WTC11 (cell line): ENCODE results near the gene FBXO24. TPM values are rescaled to one million over a fixed set of nuclear protein-coding genes. Genes with fewer than 3 reads are reported as not detected.
A peak's percentile ranks its signal among the peaks of the same experiment; 100 is the strongest.
"Not testable (repeated sequence)": the region's sequence is repeated elsewhere in the genome, so short reads cannot be mapped to it uniquely, and the experiment has no call there.

Source experiments
- ATAC-seq: fragments of 200-7000 bp; cut with Tn5 transposase; 2 replicates; pipeline ENCODE4 v1.10.0; 2021; ENCODE audit warnings: mild to moderate bottlenecking, moderate library complexity
- CTCF ChIA-PET: fragments of 300-600 bp; sonication (Branson Sonifier 250); formaldehyde crosslinking; loops from one replicate; lab custom pipeline; 2021; ENCODE audit warnings: antibody characterized with exemption; lab: Charles Lee
- POLR2A ChIA-PET: fragments of 350-600 bp; sonication (Branson Sonifier 250); formaldehyde crosslinking; loops from one replicate; lab custom pipeline; 2021; ENCODE audit warnings: antibody characterized with exemption; lab: Charles Lee
- DNase-seq: peaks from one replicate; pipeline ENCODE4 v3.0.0; 2021; ENCODE audit warnings: low spot score
- H3K27ac Mint-ChIP-seq: 2 replicates; pipeline ENCODE4 v1.8.0; 2021; ENCODE audit warnings: mixed read lengths
- H3K27me3 Mint-ChIP-seq: 2 replicates; pipeline ENCODE4 v1.8.0; 2021; ENCODE audit warnings: low read depth, mild to moderate bottlenecking, moderate library complexity, mixed read lengths
- H3K36me3 Mint-ChIP-seq: 2 replicates; pipeline ENCODE4 v1.8.0; 2021; ENCODE audit warnings: mixed read lengths
- H3K4me1 Mint-ChIP-seq: 2 replicates; pipeline ENCODE4 v1.8.0; 2022; ENCODE audit warnings: mixed read lengths
- H3K4me3 Mint-ChIP-seq: 2 replicates; pipeline ENCODE4 v1.8.0; 2021; ENCODE audit warnings: mild to moderate bottlenecking, moderate library complexity, mixed read lengths
- H3K9me3 Mint-ChIP-seq: 2 replicates; pipeline ENCODE4 v1.8.0; 2021; ENCODE audit warnings: mixed read lengths
- ESRRA ChIP-seq: sonication (generic); formaldehyde crosslinking; IDR thresholded peaks from 2 replicates; pipeline ENCODE4 v1.8.1; 2022; ENCODE audit warnings: mild to moderate bottlenecking, missing genetic modification reagents, borderline replicate concordance
- JAZF1 ChIP-seq: fragments of 250-450 bp; sonication (Bioruptor Pico); IDR thresholded peaks from 2 replicates; pipeline ENCODE4 v1.9.0; 2021; ENCODE audit warnings: moderate library complexity, mild to moderate bottlenecking, inconsistent platforms
- NFYB ChIP-seq: sonication (generic); formaldehyde crosslinking; conservative IDR thresholded peaks from 2 replicates; pipeline ENCODE4 v1.8.0; 2022; ENCODE audit warnings: low read depth, missing genetic modification reagents
- NR3C1 ChIP-seq: sonication (generic); formaldehyde crosslinking; conservative IDR thresholded peaks from 2 replicates; pipeline ENCODE4 v1.8.1; 2023; ENCODE audit warnings: low read depth, mild to moderate bottlenecking, missing genetic modification reagents
- OVOL2 ChIP-seq: fragments of 250-450 bp; sonication (Bioruptor Pico); IDR thresholded peaks from 2 replicates; pipeline ENCODE4 v1.9.0; 2021; ENCODE audit warnings: mild to moderate bottlenecking, borderline replicate concordance
- RORB ChIP-seq: fragments of 250-450 bp; sonication (Bioruptor Pico); IDR thresholded peaks from 2 replicates; pipeline ENCODE4 v1.9.0; 2021; ENCODE audit warnings: mild to moderate bottlenecking
- SOX15 ChIP-seq: fragments of 250-450 bp; sonication (Bioruptor Pico); IDR thresholded peaks from 2 replicates; pipeline ENCODE4 v1.9.0; 2021; ENCODE audit warnings: mild to moderate bottlenecking
- TEAD1 ChIP-seq: sonication (generic); formaldehyde crosslinking; IDR thresholded peaks from 2 replicates; pipeline ENCODE4 v1.8.0; 2022; ENCODE audit warnings: mild to moderate bottlenecking, missing genetic modification reagents
- ZNF317 ChIP-seq: sonication (generic); formaldehyde crosslinking; IDR thresholded peaks from 2 replicates; pipeline ENCODE4 v1.8.1; 2023; ENCODE audit warnings: low read depth, mild to moderate bottlenecking, moderate library complexity, missing genetic modification reagents, borderline replicate concordance
- ZNF396 ChIP-seq: fragments of 250-450 bp; sonication (Bioruptor Pico); IDR thresholded peaks from 2 replicates; pipeline ENCODE4 v1.8.0; 2021; ENCODE audit warnings: mild to moderate bottlenecking, moderate library complexity, borderline replicate concordance
- ZNF423 ChIP-seq: fragments of 250-450 bp; sonication (Bioruptor Pico); IDR thresholded peaks from 2 replicates; pipeline ENCODE4 v2.1.2; 2022; ENCODE audit warnings: mild to moderate bottlenecking, moderate library complexity
- total RNA-seq: library from RNA; stranded (reverse); gene quantifications from 3 replicates; pipeline ENCODE4 v1.2.3, GENCODE V29; 2021
- TF ChIP-seq, protein P1 (sequence below): fragments of 250-450 bp; sonication (Bioruptor Pico); IDR thresholded peaks from 2 replicates; pipeline ENCODE4 v1.9.0; 2021; ENCODE audit warnings: mild to moderate bottlenecking, borderline replicate concordance
- TF ChIP-seq, protein P2 (sequence below): fragments of 250-450 bp; sonication (Bioruptor Pico); IDR thresholded peaks from 2 replicates; pipeline ENCODE4 v1.9.0; 2021; ENCODE audit warnings: moderate library complexity, mild to moderate bottlenecking, inconsistent platforms, borderline replicate concordance
- TF ChIP-seq, protein P3 (sequence below): sonication (generic); formaldehyde crosslinking; IDR thresholded peaks from 2 replicates; pipeline ENCODE4 v1.8.1; 2023; ENCODE audit warnings: mild to moderate bottlenecking, moderate library complexity, missing genetic modification reagents
- TF ChIP-seq, protein P4 (sequence below): sonication (generic); formaldehyde crosslinking; IDR thresholded peaks from 2 replicates; pipeline ENCODE4 v1.8.1; 2022; ENCODE audit warnings: low read depth, mild to moderate bottlenecking, moderate library complexity, missing genetic modification reagents, borderline replicate concordance
- TF ChIP-seq, protein P5 (sequence below): sonication (generic); formaldehyde crosslinking; IDR thresholded peaks from 2 replicates; pipeline ENCODE4 v1.8.0; 2023; ENCODE audit warnings: missing genetic modification reagents, mild to moderate bottlenecking, borderline replicate concordance
- TF ChIP-seq, protein P6 (sequence below): sonication (generic); formaldehyde crosslinking; IDR thresholded peaks from 2 replicates; pipeline ENCODE4 v1.8.1; 2023; ENCODE audit warnings: mild to moderate bottlenecking, missing genetic modification reagents

FBXO24 gene
- total RNA-seq, 1 experiment from 2014 or later: 0.70 TPM

DNA sequence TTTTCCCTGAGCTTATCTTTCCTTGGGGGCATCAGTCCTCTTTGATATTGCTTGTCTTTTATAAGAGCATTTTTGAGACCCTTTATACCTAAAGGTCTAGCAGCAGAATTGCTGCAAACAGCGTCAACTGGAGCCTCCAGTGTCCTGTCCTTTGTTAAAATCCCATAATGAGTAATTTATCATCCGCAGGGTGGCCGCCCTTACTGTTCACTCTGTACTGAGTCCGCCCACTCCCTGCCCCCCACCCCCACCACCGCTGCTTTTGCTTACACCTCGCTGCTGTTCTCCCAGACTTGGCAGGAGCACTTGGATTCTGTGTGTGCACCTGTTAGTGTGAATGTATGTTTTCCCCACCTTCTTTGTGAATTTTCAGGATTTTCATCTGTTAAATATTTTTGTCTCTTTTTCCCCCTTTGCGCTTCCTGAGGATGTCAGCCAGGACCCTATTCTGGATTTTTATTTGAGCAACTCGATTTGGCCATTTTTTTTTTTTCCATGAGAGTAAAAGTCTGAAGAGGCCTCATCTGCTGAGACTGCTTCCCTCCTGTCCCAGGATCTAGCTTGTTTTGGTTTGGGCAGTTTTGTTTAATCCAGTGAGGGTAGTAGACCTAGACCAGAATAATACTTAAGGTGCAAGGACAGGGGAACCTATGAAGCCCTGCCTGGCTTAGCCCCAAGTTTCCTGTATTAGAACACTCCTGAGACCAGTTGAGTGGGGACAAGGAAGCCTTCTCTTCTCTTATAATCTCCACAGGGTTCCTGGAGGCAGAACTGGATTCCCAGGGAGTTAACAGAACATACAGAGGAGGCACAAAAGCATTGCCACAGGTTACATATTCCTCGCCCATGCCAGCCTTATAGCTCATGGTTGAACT, 39.0 kb upstream of the FBXO24 start (continued):
- TF ChIP-seq, protein P1, sequence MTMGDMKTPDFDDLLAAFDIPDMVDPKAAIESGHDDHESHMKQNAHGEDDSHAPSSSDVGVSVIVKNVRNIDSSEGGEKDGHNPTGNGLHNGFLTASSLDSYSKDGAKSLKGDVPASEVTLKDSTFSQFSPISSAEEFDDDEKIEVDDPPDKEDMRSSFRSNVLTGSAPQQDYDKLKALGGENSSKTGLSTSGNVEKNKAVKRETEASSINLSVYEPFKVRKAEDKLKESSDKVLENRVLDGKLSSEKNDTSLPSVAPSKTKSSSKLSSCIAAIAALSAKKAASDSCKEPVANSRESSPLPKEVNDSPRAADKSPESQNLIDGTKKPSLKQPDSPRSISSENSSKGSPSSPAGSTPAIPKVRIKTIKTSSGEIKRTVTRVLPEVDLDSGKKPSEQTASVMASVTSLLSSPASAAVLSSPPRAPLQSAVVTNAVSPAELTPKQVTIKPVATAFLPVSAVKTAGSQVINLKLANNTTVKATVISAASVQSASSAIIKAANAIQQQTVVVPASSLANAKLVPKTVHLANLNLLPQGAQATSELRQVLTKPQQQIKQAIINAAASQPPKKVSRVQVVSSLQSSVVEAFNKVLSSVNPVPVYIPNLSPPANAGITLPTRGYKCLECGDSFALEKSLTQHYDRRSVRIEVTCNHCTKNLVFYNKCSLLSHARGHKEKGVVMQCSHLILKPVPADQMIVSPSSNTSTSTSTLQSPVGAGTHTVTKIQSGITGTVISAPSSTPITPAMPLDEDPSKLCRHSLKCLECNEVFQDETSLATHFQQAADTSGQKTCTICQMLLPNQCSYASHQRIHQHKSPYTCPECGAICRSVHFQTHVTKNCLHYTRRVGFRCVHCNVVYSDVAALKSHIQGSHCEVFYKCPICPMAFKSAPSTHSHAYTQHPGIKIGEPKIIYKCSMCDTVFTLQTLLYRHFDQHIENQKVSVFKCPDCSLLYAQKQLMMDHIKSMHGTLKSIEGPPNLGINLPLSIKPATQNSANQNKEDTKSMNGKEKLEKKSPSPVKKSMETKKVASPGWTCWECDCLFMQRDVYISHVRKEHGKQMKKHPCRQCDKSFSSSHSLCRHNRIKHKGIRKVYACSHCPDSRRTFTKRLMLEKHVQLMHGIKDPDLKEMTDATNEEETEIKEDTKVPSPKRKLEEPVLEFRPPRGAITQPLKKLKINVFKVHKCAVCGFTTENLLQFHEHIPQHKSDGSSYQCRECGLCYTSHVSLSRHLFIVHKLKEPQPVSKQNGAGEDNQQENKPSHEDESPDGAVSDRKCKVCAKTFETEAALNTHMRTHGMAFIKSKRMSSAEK (CRISPR knock-in tag): no peak
- TF ChIP-seq JAZF1 (CRISPR knock-in tag): no peak
- TF ChIP-seq ZNF423 (CRISPR knock-in tag): no peak
- TF ChIP-seq, protein P2, sequence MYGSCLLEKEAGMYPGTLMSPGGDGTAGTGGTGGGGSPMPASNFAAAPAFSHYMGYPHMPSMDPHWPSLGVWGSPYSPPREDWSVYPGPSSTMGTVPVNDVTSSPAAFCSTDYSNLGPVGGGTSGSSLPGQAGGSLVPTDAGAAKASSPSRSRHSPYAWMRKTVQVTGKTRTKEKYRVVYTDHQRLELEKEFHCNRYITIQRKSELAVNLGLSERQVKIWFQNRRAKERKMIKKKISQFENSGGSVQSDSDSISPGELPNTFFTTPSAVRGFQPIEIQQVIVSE (CRISPR knock-in tag): no peak
- no peak for TF ChIP-seq SOX15 (CRISPR knock-in tag)
- TF ChIP-seq TEAD1 (CRISPR knock-in tag): no peak
- no peak for TF ChIP-seq OVOL2
- no peak for TF ChIP-seq NFYB (CRISPR knock-in tag)
- TF ChIP-seq, protein P3, sequence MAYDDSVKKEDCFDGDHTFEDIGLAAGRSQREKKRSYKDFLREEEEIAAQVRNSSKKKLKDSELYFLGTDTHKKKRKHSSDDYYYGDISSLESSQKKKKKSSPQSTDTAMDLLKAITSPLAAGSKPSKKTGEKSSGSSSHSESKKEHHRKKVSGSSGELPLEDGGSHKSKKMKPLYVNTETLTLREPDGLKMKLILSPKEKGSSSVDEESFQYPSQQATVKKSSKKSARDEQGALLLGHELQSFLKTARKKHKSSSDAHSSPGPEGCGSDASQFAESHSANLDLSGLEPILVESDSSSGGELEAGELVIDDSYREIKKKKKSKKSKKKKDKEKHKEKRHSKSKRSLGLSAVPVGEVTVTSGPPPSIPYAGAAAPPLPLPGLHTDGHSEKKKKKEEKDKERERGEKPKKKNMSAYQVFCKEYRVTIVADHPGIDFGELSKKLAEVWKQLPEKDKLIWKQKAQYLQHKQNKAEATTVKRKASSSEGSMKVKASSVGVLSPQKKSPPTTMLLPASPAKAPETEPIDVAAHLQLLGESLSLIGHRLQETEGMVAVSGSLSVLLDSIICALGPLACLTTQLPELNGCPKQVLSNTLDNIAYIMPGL (CRISPR knock-in tag): no peak
- no peak for TF ChIP-seq ZNF317 (CRISPR knock-in tag)
- TF ChIP-seq, protein P4, sequence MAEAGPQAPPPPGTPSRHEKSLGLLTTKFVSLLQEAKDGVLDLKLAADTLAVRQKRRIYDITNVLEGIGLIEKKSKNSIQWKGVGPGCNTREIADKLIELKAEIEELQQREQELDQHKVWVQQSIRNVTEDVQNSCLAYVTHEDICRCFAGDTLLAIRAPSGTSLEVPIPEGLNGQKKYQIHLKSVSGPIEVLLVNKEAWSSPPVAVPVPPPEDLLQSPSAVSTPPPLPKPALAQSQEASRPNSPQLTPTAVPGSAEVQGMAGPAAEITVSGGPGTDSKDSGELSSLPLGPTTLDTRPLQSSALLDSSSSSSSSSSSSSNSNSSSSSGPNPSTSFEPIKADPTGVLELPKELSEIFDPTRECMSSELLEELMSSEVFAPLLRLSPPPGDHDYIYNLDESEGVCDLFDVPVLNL (CRISPR knock-in tag): no peak
- TF ChIP-seq ZNF396 (CRISPR knock-in tag): no peak
- TF ChIP-seq ESRRA (CRISPR knock-in tag): no peak
- TF ChIP-seq, all 79 proteins: peak for 0

DNA sequence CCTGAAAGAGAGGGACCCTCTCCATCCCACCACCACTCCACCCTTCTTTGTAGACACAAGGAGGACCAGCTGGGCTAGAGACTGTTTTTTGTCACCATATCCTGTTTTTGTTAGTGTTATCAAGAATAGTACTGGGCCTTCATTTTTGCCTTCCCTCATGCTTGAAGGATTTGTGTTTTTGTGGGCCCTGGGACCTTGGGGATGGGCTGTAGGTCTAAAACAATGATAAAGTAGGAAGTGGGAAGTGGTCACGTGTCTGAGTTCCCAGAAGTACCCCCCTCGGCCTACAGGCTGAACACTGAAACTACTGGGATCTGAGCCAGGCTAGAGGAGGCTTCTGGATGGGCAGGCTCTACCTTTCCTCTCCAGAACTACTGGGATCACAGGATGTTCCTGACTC, 38.3 kb upstream of the FBXO24 start:
- peaks cover 45% of the 10 kb centered on the region for H3K4me1 Mint-ChIP-seq
- TF ChIP-seq, protein P5, sequence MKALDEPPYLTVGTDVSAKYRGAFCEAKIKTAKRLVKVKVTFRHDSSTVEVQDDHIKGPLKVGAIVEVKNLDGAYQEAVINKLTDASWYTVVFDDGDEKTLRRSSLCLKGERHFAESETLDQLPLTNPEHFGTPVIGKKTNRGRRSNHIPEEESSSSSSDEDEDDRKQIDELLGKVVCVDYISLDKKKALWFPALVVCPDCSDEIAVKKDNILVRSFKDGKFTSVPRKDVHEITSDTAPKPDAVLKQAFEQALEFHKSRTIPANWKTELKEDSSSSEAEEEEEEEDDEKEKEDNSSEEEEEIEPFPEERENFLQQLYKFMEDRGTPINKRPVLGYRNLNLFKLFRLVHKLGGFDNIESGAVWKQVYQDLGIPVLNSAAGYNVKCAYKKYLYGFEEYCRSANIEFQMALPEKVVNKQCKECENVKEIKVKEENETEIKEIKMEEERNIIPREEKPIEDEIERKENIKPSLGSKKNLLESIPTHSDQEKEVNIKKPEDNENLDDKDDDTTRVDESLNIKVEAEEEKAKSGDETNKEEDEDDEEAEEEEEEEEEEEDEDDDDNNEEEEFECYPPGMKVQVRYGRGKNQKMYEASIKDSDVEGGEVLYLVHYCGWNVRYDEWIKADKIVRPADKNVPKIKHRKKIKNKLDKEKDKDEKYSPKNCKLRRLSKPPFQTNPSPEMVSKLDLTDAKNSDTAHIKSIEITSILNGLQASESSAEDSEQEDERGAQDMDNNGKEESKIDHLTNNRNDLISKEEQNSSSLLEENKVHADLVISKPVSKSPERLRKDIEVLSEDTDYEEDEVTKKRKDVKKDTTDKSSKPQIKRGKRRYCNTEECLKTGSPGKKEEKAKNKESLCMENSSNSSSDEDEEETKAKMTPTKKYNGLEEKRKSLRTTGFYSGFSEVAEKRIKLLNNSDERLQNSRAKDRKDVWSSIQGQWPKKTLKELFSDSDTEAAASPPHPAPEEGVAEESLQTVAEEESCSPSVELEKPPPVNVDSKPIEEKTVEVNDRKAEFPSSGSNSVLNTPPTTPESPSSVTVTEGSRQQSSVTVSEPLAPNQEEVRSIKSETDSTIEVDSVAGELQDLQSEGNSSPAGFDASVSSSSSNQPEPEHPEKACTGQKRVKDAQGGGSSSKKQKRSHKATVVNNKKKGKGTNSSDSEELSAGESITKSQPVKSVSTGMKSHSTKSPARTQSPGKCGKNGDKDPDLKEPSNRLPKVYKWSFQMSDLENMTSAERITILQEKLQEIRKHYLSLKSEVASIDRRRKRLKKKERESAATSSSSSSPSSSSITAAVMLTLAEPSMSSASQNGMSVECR (CRISPR knock-in tag): no peak
- no peak for TF ChIP-seq NR3C1 (CRISPR knock-in tag)
- TF ChIP-seq, protein P6, sequence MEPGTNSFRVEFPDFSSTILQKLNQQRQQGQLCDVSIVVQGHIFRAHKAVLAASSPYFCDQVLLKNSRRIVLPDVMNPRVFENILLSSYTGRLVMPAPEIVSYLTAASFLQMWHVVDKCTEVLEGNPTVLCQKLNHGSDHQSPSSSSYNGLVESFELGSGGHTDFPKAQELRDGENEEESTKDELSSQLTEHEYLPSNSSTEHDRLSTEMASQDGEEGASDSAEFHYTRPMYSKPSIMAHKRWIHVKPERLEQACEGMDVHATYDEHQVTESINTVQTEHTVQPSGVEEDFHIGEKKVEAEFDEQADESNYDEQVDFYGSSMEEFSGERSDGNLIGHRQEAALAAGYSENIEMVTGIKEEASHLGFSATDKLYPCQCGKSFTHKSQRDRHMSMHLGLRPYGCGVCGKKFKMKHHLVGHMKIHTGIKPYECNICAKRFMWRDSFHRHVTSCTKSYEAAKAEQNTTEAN (CRISPR knock-in tag): no peak
- TF ChIP-seq RORB: no peak
- H3K4me3 Mint-ChIP-seq: no peak overlapping the region
- CTCF ChIA-PET: interaction anchor here (2.0 to 6.1 kb wide), 3 partner anchors 12 to 69 kb away, joined by 5 to 36 read pairs (median 8); partner anchors contain the start of gene TSC22D4
- H3K27ac Mint-ChIP-seq: peak overlapping the region; percentile 76; the same call in 1 of the 2 replicates
- H3K27me3 Mint-ChIP-seq: no peaks in the 10 kb centered on the region
- POLR2A ChIA-PET: interaction anchor here (2.1 kb wide), 1 partner anchor 38 kb away, joined by 5 read pairs; the partner anchor contains the start of genes FBXO24 and LRCH4
- ATAC-seq (no peak; the same call in 1 of the 2 replicates), DNase-seq (no peak)
- no peaks in the 10 kb centered on the region for H3K9me3 Mint-ChIP-seq
- H3K36me3 Mint-ChIP-seq: peaks cover 5% of the 10 kb centered on the region

DNA sequence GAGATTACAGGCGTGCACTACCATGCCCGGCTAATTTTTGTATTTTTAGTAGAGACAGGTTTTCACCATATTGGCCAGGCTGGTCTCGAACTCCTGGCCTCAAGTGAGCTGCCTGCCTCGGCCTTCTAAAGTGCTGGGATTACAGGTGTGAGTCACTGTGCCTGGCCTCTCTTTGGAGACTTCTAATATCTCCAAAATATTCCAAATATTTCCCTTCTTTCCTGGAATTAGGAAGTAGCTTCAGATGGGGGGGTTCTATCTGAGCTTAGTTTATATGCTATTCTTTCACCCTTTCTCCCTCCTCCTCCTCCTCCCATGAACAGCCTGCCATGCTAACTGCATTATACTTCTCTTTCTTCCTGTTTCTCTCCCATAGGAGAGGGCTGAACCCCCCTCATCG, 37.7 kb upstream of the FBXO24 start:
- H3K27ac Mint-ChIP-seq: peak overlapping the region; percentile 21
- H3K4me3 Mint-ChIP-seq, H3K9me3 Mint-ChIP-seq, H3K27me3 Mint-ChIP-seq, H3K36me3 Mint-ChIP-seq, DNase-seq, ATAC-seq: not testable (repeated sequence)
- peaks cover 40% of the 10 kb centered on the region for H3K4me1 Mint-ChIP-seq
- ChIA-PET POLR2A (interaction anchor here (2.1 kb wide), 1 partner anchor 38 kb away, joined by 5 read pairs; the partner anchor contains the start of genes FBXO24 and LRCH4), CTCF (interaction anchor here (0.7 to 6.1 kb wide), 4 partner anchors 11 to 334 kb away, joined by 3 to 36 read pairs (median 7); no protein-coding TSS in a partner anchor)
